Stomach (tissue), 9 donors: ENCODE results near the gene GATA6. TPM values are rescaled to one million over a fixed set of nuclear protein-coding genes. Genes with fewer than 3 reads are reported as not detected.
A peak's percentile ranks its signal among the peaks of the same experiment; 100 is the strongest.

Experiments used
- DNase-seq, 2 donors: peaks; one replicate each; pipeline versions ENCODE4 v3.0.0 to v3.0.0-alpha.2; 2013 to 2019
- H3K27ac ChIP-seq, 5 donors: fragments of 200-600 bp in 4 of 5; sonication (generic) in 4 of 5; one replicate each; pipeline ENCODE4 v1.5.1; 2013 to 2019; ENCODE audit warnings: mild to moderate bottlenecking in 1 of 5, moderate library complexity in 1 of 5
- H3K27me3 ChIP-seq, 3 donors: fragments of 200-600 bp; sonication (generic); one replicate each; pipeline ENCODE4 v1.5.1; 2017 to 2019; ENCODE audit warnings: mixed run types in 1 of 3
- H3K36me3 ChIP-seq, 4 donors: fragments of 200-600 bp; sonication (generic); 1 replicate in 3 of 4; 2 replicates in 1 of 4; pipeline ENCODE4 v1.5.1; 2016 to 2019
- H3K4me1 ChIP-seq, 4 donors: fragments of 200-600 bp; sonication (generic); one replicate each; pipeline ENCODE4 v1.5.1; 2016 to 2019
- H3K4me3 ChIP-seq, 4 donors: fragments of 200-600 bp; sonication (generic) in 3 of 4; one replicate each; pipeline ENCODE4 v1.5.1; 2016 to 2019; ENCODE audit warnings: mild to moderate bottlenecking in 1 of 4
- H3K9me3 ChIP-seq, 4 donors: fragments of 200-600 bp; sonication (generic); one replicate each; pipeline ENCODE4 v1.5.1; 2016 to 2019
- EP300 ChIP-seq: sonication (generic); formaldehyde crosslinking; IDR thresholded peaks from one replicate; pipeline ENCODE4 v1.6.1; 2017; ENCODE audit warnings: antibody characterized with exemption
- POLR2A ChIP-seq, 4 donors: fragments of 450-650 bp; IDR thresholded peaks; one replicate each; pipeline ENCODE4 v1.6.1; 2016; ENCODE audit warnings: antibody characterized with exemption in 4 of 4, control low read depth in 2 of 4, mild to moderate bottlenecking in 1 of 4, moderate library complexity in 1 of 4
- POLR2AphosphoS5 ChIP-seq, 3 donors: sonication (generic); formaldehyde crosslinking; IDR thresholded peaks; one replicate each; pipeline ENCODE4 v1.6.1; 2016; ENCODE audit warnings: antibody characterized with exemption in 3 of 3
- WGBS, 5 donors: extraction: QIAGEN DNeasy Blood & Tissue Kit in 3 of 5; methylation state at CpG; one replicate each; pipeline versions ENCODE4 v1.1.5 to v1.1.7; 2013 to 2018; 5-methylcytosine and 5-hydroxymethylcytosine counted together
- intact Hi-C: fragments of 100-400 bp; cut with DNase I; formaldehyde crosslinking; loops from one replicate; pipeline ENCODE4 v1.15.1; 2023; ENCODE audit warnings: low total_unique reads
- polyA plus RNA-seq, 3 donors: library from polyadenylated mRNA; stranded (reverse); fragments of 200-250 nt; gene quantifications; one replicate each; pipeline ENCODE4 v1.2.3, GENCODE V29; 2013
- total RNA-seq, 5 donors: library from RNA; depleted of rRNA; stranded (reverse); fragments of >200 nt; gene quantifications; one replicate each; pipeline versions ENCODE4 v1.1.0 to v1.2.3, GENCODE V29; 2014 to 2016
- TF ChIP-seq, protein P1 (sequence below), 7 experiments: fragments of 450-650 bp in 4 of 7; fragments of 200-600 bp in 3 of 7; sonication (generic) in 3 of 7; IDR thresholded peaks; one replicate each; pipeline ENCODE4 v1.5.1; 2016 to 2019; ENCODE audit warnings: antibody characterized with exemption in 7 of 7, control low read depth in 2 of 7, mild to moderate bottlenecking in 1 of 7
- donor health status: healthy with polysubstance abuse.
- donor health status: Bipolar disorder and iron deficiency.
- donor health status: healthy.

The GATA6 gene
- total and polyA plus RNA-seq, 8 donors = 11.9 to 194 (median 75.7) TPM

DNA sequence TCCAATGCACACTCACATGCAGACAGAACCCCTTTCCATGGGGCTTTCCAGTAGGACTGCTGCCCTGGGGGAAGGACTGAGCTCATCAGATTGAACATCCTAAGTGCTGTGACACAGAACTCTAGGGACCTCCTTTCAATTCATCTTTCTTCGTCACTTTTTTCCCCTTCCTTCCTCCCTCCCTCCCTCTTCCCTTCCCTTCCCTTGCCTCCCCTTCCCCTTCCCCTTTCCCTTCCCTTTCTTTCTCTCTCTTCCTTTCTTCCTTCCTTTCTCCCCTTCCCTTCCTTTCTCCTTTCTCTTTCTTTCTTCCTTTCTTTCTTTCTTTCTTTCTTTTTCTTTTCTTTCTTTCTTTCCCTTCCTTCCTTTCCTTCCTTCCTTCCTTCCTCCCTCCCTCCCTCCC lies 39.6 kb upstream of the GATA6 start:
- 38 to 75% (median 48%) methylated on average over 1 of the region's 1 CpG for WGBS, 5 donors
- Histone ChIP-seq H3K9me3 (no peaks in the 10 kb centered on the region), H3K4me1 (peaks cover 8 to 44% (median 15%) of the 10 kb centered on the region in 4 donors), H3K36me3 (no peaks in the 10 kb centered on the region), H3K27me3 (no peaks in the 10 kb centered on the region), H3K4me3 (no peak overlapping the region), H3K27ac (peak overlapping the region; percentile 75 to 90 (median 78))
- no peak for TF ChIP-seq POLR2AphosphoS5 (IDR thresholded peaks at IDR 0.05)
- TF ChIP-seq, protein P1, sequence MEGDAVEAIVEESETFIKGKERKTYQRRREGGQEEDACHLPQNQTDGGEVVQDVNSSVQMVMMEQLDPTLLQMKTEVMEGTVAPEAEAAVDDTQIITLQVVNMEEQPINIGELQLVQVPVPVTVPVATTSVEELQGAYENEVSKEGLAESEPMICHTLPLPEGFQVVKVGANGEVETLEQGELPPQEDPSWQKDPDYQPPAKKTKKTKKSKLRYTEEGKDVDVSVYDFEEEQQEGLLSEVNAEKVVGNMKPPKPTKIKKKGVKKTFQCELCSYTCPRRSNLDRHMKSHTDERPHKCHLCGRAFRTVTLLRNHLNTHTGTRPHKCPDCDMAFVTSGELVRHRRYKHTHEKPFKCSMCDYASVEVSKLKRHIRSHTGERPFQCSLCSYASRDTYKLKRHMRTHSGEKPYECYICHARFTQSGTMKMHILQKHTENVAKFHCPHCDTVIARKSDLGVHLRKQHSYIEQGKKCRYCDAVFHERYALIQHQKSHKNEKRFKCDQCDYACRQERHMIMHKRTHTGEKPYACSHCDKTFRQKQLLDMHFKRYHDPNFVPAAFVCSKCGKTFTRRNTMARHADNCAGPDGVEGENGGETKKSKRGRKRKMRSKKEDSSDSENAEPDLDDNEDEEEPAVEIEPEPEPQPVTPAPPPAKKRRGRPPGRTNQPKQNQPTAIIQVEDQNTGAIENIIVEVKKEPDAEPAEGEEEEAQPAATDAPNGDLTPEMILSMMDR (IDR thresholded peaks at IDR 0.05) = no peak
- no peak for TF ChIP-seq EP300
- DNase-seq = no peak
- intact Hi-C loops = no loop called here

DNA sequence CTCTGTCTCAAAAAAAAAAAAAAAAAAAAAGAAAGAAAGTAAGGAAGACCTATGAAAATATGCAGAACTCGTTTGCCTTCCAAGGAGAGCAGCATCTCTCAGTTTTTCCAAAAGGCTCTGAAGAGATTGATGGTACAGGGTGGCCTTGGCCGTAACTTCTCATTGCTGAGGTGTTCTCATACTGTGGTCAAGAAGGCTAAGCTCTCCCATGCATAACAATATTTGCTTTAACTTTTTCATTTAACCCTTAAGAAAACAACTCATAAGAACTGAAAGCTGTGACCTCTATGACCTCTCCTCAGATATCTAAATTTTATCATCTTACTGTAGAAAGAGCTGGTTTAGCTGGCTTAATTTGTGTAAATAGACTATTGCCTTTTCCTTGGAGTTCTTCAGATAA lies 37.1 kb upstream of the GATA6 start:
- no peak for TF ChIP-seq POLR2AphosphoS5 (IDR thresholded peaks at IDR 0.05)
- no peak for TF ChIP-seq POLR2A (IDR thresholded peaks at IDR 0.05)
- TF ChIP-seq, protein P1 (IDR thresholded peaks at IDR 0.05) = no peak
- no peak for TF ChIP-seq EP300
- Histone ChIP-seq H3K27me3 (no peaks in the 10 kb centered on the region), H3K9me3 (no peaks in the 10 kb centered on the region), H3K36me3 (no peaks in the 10 kb centered on the region), H3K4me3 (no peak overlapping the region), H3K4me1 (peaks cover 8 to 37% (median 15%) of the 10 kb centered on the region in 4 donors), H3K27ac (peak overlapping the region in 3 of 5 donors; percentile 54 to 82 (median 77))
- intact Hi-C loops = no loop called here
- peak in 1 of 2 donors; percentile 27 for DNase-seq
- WGBS, 5 donors = 40 to 48% (median 42%) methylated on average over 2 of the region's 2 CpGs

- intact Hi-C loops = no loop called here
- Histone ChIP-seq H3K9me3 (no peaks in the 10 kb centered on the region), H3K27me3 (no peaks in the 10 kb centered on the region), H3K4me1 (peaks cover 8 to 34% (median 15%) of the 10 kb centered on the region in 4 donors), H3K36me3 (no peaks in the 10 kb centered on the region), H3K4me3 (no peak overlapping the region), H3K27ac (peak overlapping the region in 4 of 5 donors; percentile 53 to 82 (median 66))
- TF ChIP-seq, protein P1 (IDR thresholded peaks at IDR 0.05) = no peak
- TF ChIP-seq EP300 (no peak), POLR2AphosphoS5 (IDR thresholded peaks at IDR 0.05) (no peak), POLR2A (IDR thresholded peaks at IDR 0.05) (no peak)
- WGBS, 5 donors = 36 to 68% (median 45%) methylated on average over 2 of the region's 2 CpGs
- DNase-seq = no peak
These were observed 36.6 kb upstream of the GATA6 start for GRCh38 chr18:22132763-22133162.

DNA sequence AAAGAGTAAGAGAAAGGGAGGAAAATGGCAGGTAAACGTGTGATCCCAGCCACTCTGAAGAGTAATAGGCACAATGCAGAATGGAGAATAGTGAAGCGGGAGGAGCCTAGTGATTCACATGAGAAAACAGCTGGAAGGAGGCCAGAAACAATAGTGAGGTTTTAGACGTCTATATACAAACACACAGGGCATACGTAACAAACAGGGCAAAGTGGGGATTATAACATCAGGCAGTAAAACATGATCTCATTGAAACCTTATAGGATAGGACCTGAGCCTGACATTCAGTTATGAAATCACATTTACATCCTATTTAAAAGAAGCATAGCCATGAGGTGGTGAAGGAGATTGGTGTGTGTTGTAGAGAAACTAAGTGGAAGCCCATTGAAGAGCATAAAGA lies 33.0 kb upstream of the GATA6 start:
- Histone ChIP-seq H3K9me3 (no peaks in the 10 kb centered on the region), H3K27ac (no peak overlapping the region), H3K4me1 (peaks cover 0 to 17% (median 3%) of the 10 kb centered on the region in 4 donors), H3K36me3 (no peaks in the 10 kb centered on the region), H3K27me3 (no peaks in the 10 kb centered on the region), H3K4me3 (no peak overlapping the region)
- TF ChIP-seq, protein P1 (IDR thresholded peaks at IDR 0.05) = no peak
- no peak for TF ChIP-seq EP300
- TF ChIP-seq POLR2AphosphoS5 (IDR thresholded peaks at IDR 0.05) = no peak
- TF ChIP-seq POLR2A (IDR thresholded peaks at IDR 0.05) = no peak
- intact Hi-C loops = no loop called here
- WGBS, 5 donors = 44 to 57% (median 50%) methylated on average over 4 of the region's 4 CpGs
- peak in 1 of 2 donors; percentile 70 for DNase-seq
